Aorta (tissue), 5 donors: ENCODE results near the gene CKM. TPM values are rescaled to one million over a fixed set of nuclear protein-coding genes. Genes with fewer than 3 reads are reported as not detected.
"Not testable (repeated sequence)": the region's sequence is repeated elsewhere in the genome, so short reads cannot be mapped to it uniquely, and the experiment has no call there.

ENCODE experiments used
- ATAC-seq: fragments of 200-7000 bp; cut with Tn5 transposase; one replicate; pipeline ENCODE4 v1.9.1; 2022; ENCODE audit warnings: moderate library complexity; ENCODE audit not compliant: low FRiP score
- DNase-seq, 2 donors: peaks; one replicate each; pipeline ENCODE4 v3.0.0-alpha.2; 2020
- H3K27ac ChIP-seq, 2 donors: one replicate each; pipeline ENCODE4 v1.5.1; 2013; ENCODE audit warnings: low read length in 2 of 2, mild to moderate bottlenecking in 2 of 2, moderate library complexity in 2 of 2, control low read depth in 1 of 2, inconsistent platforms in 1 of 2, low read depth in 1 of 2
- H3K27me3 ChIP-seq, 2 donors: one replicate each; pipeline ENCODE4 v1.6.1; 2013; ENCODE audit warnings: control low read depth in 1 of 2, low read length in 1 of 2, mild to moderate bottlenecking in 1 of 2, moderate library complexity in 1 of 2; ENCODE audit not compliant: insufficient read depth in 2 of 2, control insufficient read depth in 1 of 2
- H3K36me3 ChIP-seq, 2 donors: one replicate each; pipeline ENCODE4 v1.6.1; 2013; ENCODE audit warnings: control low read depth in 1 of 2, low read length in 1 of 2, mild to moderate bottlenecking in 1 of 2; ENCODE audit not compliant: insufficient read depth in 2 of 2, control insufficient read depth in 1 of 2
- H3K4me1 ChIP-seq, 2 donors: one replicate each; pipeline ENCODE4 v1.6.1; 2013; ENCODE audit warnings: low read length in 2 of 2, control low read depth in 1 of 2, mild to moderate bottlenecking in 1 of 2, moderate library complexity in 1 of 2; ENCODE audit not compliant: insufficient read depth in 2 of 2, control insufficient read depth in 1 of 2
- H3K4me3 ChIP-seq, 2 donors: one replicate each; pipeline ENCODE4 v1.5.1; 2013; ENCODE audit warnings: low read length in 2 of 2, control low read depth in 1 of 2, mild to moderate bottlenecking in 1 of 2
- H3K9me3 ChIP-seq: one replicate; pipeline ENCODE4 v1.6.1; 2013; ENCODE audit warnings: mild to moderate bottlenecking, low read length; ENCODE audit not compliant: control insufficient read depth
- WGBS, 2 donors: extraction: QIAGEN DNeasy Blood & Tissue Kit; methylation state at CpG; one replicate each; pipeline ENCODE4 v1.1.7; 2013; 5-methylcytosine and 5-hydroxymethylcytosine counted together
- intact Hi-C, 2 donors: fragments of 100-400 bp; cut with DNase I; formaldehyde crosslinking; loops; one replicate each; pipeline versions ENCODE4 v1.14.2 to v1.15.0; 2022
- polyA plus RNA-seq, 2 donors: library from polyadenylated mRNA; stranded (reverse); fragments of 200-250 nt; gene quantifications; one replicate each; pipeline ENCODE4 v1.2.3, GENCODE V29; 2013
- total RNA-seq, 2 donors: library from RNA; stranded (reverse); fragmentation: NEBNext Ultra II Directional; extraction: Animal tissue kit (Norgen Biotek cat#: 25700); gene quantifications; one replicate each; pipeline ENCODE4 v1.2.1, GENCODE V29; 2021
- donor health status: healthy with polysubstance abuse.
- donor health status: Bipolar disorder and iron deficiency.
- donor health status: DM: no; HTN: no; CAD: no.
- donor health status: DM: no; HTN: no; CAD: no.
- donor health status: DM: yes; HTN: yes; CAD: no.

The CKM gene
- total and polyA plus RNA-seq, 4 donors = 1.2 to 6.4 TPM; not detected in 2

DNA sequence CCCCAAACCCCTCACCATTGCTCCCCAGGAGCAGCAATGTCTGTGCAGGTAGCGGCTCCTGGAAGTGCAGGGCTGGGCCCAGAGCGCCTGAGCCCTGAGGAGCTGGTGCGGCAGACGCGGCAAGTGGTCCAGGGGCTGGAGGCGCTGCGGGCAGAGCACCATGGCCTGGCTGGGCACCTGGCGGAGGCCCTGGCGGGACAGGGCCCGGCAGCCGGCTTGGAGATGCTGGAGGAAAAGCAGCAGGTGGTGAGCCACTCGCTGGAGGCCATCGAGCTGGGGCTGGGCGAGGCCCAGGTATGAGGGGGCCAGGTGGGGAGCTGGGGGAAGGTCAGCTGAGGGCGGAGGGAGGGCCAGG, 22.8 kb upstream of the CKM start:
- ATAC-seq (no peak), DNase-seq (no peak)
- Histone ChIP-seq H3K27me3 (peaks cover 0 to 2% of the 10 kb centered on the region in 2 donors), H3K36me3 (no peaks in the 10 kb centered on the region), H3K27ac (no peak overlapping the region), H3K4me1 (no peaks in the 10 kb centered on the region), H3K4me3 (no peak overlapping the region), H3K9me3 (no peaks in the 10 kb centered on the region)
- 81% methylated on average over 15 of the region's 15 CpGs for WGBS, 2 donors
- intact Hi-C loops = no loop called here

DNA sequence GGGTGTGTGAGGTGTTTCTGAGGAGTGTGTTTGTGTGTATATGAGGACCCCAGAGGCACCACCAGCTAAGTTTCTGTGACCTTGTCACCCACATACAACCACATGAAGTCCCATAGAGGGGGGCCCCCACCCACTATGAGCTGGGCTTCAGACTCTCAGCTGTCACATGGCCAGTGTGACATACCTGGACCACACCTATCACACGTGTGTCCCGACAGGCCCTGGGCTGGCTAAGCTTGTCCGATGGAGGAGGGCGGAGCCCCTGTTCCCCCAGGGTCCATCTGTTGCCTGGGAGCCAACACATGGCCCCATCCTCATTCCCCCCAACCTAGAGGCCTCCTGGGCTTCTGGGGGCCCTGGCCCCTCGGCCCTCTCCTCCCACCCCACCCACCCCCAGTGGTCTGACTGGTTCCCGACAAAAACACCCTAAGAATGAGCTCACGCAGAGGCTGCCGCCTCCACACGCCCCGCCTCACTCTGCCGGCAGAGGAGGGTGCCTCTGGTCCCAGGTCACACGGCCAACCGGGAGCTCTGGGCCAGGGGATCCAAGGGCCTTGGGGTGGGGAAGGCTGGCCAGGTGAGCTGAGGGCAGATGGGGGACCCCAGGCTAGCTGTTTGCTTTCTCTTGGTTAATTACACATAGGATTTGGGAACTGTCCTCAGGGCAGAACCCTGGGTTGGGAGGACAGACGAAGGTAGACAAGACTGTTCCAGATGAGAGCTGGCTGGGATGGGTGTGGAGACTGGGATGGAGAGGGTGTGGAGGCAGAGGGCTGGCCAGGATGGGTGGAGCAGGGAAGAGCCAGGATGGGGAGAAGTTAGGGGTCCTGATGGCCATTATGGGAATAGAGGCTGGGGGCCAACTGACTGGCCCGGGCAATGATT, 22.2 kb upstream of the CKM start:
- DNase-seq = no peak
- H3K27me3 ChIP-seq = peaks cover 0 to 2% of the 10 kb centered on the region in 2 donors
- WGBS, 2 donors = 42 to 44% methylated on average over 15 of the region's 15 CpGs
- ATAC-seq = no peak
- no peak overlapping the region for H3K4me3 ChIP-seq
- H3K36me3 ChIP-seq = no peaks in the 10 kb centered on the region
- intact Hi-C loops = no loop called here
- H3K27ac ChIP-seq = no peak overlapping the region
- H3K9me3 ChIP-seq = no peaks in the 10 kb centered on the region
- H3K4me1 ChIP-seq = no peaks in the 10 kb centered on the region

DNA sequence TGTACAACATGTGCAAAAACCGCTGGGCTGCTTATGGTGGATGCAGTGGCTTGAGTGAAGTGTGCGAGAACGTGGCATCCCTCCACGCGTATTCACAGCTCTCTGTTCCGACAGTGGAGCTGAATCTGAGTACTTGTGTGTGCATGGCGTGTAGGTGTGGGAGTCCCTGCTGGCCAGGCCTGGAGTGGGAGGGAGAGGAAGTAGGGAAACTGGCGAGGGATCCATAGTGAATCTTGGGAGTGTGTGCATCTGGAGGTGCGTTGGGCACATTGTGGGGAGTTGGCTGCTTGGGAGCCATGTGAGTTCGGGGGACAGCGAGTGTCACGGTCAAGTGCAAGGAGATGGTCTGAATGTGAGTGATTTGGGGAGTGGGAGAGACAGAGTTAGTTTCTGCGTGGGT, 20.2 kb upstream of the CKM start:
- Histone ChIP-seq H3K27me3 (peaks cover 0 to 2% of the 10 kb centered on the region in 2 donors), H3K4me1 (no peaks in the 10 kb centered on the region), H3K9me3 (no peaks in the 10 kb centered on the region), H3K27ac (no peak overlapping the region), H3K36me3 (no peaks in the 10 kb centered on the region), H3K4me3 (no peak overlapping the region)
- intact Hi-C loops = no loop called here
- DNase-seq (no peak), ATAC-seq (no peak)
- 76 to 79% methylated on average over 13 of the region's 13 CpGs for WGBS, 2 donors

DNA sequence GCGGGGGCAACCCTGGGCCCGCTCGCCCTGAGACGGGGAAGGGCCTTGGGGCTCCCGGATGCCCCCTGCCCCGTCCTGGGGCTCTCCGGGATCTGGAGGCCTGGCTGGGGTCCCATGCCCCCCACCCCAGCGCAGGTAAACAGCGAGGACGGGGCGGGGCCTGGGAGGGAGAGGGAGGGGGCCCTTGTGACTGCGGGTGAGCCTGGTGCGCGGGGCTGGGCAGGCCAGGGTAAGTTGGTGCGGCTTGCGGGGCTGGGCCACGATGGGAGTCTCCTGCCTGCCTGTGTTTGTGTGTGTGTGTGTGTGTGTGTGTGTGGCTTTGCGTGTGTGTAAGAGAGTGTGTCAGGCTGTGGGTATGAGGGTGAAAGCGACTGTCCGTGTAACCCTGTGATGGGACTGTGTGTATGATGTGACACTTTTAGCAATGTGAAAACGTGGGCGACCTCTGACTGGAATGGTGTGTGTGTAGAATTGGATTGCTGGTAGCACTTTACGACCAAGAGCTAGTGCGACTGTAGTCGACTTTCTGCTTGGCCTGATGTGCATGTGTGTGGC, 18.3 kb upstream of the CKM start:
- intact Hi-C loops = no loop called here
- ATAC-seq (no peak), DNase-seq (no peak)
- H3K4me1 ChIP-seq = no peaks in the 10 kb centered on the region
- H3K4me3 ChIP-seq = no peak overlapping the region
- H3K27me3 ChIP-seq = no peaks in the 10 kb centered on the region
- H3K36me3 ChIP-seq = no peaks in the 10 kb centered on the region
- no peak overlapping the region for H3K27ac ChIP-seq
- WGBS, 2 donors = 10 to 12% methylated on average over 23 to 25 of the region's 25 CpGs
- no peaks in the 10 kb centered on the region for H3K9me3 ChIP-seq

DNA sequence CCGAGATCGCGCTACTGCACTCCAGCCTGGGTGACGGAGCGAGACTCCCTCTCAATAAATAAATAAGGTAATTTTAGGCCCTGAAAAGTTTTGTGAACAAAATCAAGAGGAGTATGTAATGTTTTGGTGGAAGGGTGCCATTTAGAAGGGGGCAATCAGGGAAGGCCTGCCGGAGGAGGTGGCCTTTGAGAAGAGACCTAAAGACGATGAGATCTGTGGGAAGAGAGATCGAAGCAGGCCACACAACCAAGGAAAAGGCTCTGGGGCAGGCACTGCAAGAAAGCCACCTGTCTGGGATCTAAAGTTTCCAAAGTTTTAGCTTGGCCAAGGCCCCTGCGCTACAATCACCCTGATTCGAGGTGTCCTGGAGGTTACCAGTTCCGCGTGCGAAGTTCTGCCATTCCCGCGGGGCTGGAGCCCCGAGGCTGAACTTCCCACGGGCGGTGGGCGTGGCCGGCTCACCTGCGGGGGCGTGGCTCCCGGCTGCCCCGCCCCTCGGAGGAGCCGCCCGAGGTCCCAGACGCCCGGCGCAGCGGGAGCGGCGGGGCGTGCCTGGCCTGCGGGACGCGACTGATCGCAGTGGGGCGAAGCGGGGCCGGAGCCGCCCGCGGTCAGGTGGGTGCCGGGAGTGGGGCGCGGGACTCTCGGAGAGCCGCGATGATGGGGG, 17.7 kb upstream of the CKM start, which contains the start of gene KLC3:
Gene KLC3, plus strand, starts transcription at position 519 of the 667 bp plus-strand sequence. CDS start 4,792 bp downstream, outside the sequence.
- no peak within 1 kb of the TSS for H3K27ac ChIP-seq

DNA sequence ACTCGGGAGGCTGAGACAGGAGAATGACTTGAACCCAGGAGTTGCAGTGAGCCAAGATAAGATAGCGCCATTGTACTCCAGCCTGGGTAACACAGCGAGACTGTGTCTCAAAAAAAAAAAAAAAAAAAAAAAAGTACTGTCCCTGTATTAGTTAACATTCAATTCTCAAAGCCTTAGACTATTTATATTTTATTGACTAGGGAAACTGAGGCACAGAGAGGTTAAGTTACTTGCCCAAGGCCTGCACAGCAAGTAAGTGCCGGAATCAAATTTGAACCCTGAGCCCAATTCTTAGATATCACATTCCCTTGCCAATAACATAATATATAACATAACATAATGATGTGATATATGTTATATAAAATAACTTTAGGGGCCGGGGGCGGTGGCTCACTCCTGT, 17.0 kb upstream of the CKM start:
- no peak overlapping the region for H3K4me3 ChIP-seq
- DNase-seq (no peak), ATAC-seq (no peak)
- H3K36me3 ChIP-seq = no peaks in the 10 kb centered on the region
- intact Hi-C loops = loop anchor here (5.0 to 10.0 kb wide), 2 partner anchors 87 to 435 kb away; partner anchors contain the start of genes APOE (in 1 of the 2) and MARK4 (in 1 of the 2)
- H3K4me1 ChIP-seq = no peaks in the 10 kb centered on the region
- no peaks in the 10 kb centered on the region for H3K9me3 ChIP-seq
- 86 to 91% methylated on average over 5 to 6 of the region's 6 CpGs for WGBS, 2 donors
- H3K27ac ChIP-seq = no peak overlapping the region
- no peaks in the 10 kb centered on the region for H3K27me3 ChIP-seq

More for the DNA sequence above, 17.7 kb upstream of the CKM start, which contains the start of gene KLC3:
- ATAC-seq = no peak
- Histone ChIP-seq H3K27me3 (no peaks in the 10 kb centered on the region), H3K9me3 (no peaks in the 10 kb centered on the region), H3K4me1 (no peaks in the 10 kb centered on the region), H3K36me3 (no peaks in the 10 kb centered on the region), H3K4me3 (no peak within 1 kb of the TSS)
- 10 to 11% methylated on average over 48 to 50 of the region's 50 CpGs for WGBS, 2 donors
- intact Hi-C loops = no loop called here
- DNase-seq = no peak

DNA sequence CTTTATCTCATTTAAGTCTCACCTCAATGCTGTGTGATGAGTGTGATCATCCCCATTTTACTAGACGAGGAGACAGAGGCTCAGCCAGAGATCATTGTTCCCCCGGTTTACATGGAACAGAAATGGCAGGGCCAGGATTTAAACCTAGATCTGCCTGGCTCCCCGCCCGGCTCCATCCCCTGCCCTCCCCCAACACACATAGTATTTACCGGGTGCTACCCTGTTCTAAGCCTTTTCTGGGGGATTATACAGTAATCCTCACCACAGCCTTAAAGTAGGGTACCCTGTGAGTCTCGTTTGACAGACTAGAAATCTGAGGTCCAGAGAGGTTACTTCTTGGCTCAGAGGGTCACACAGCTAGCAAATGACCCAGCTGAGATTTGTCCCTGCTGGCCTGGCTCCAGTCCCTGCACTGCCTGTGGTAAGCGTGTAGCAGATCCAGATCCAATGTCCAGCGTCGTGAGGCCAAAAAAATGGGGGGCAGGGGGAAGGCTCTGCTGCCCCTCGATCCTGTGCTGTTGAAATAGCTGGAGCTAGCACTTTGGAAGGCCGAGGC, 14.1 kb upstream of the CKM start:
- ATAC-seq (no peak), DNase-seq (no peak)
- intact Hi-C loops = loop anchor here (5.0 to 10.0 kb wide), 2 partner anchors 84 to 432 kb away; partner anchors contain the start of genes APOE (in 1 of the 2) and MARK4 (in 1 of the 2)
- no peaks in the 10 kb centered on the region for H3K27me3 ChIP-seq
- 64 to 69% methylated on average over 11 of the region's 11 CpGs for WGBS, 2 donors
- no peak overlapping the region for H3K27ac ChIP-seq
- no peaks in the 10 kb centered on the region for H3K9me3 ChIP-seq
- no peak overlapping the region for H3K4me3 ChIP-seq
- H3K36me3 ChIP-seq = no peaks in the 10 kb centered on the region
- H3K4me1 ChIP-seq = no peaks in the 10 kb centered on the region

DNA sequence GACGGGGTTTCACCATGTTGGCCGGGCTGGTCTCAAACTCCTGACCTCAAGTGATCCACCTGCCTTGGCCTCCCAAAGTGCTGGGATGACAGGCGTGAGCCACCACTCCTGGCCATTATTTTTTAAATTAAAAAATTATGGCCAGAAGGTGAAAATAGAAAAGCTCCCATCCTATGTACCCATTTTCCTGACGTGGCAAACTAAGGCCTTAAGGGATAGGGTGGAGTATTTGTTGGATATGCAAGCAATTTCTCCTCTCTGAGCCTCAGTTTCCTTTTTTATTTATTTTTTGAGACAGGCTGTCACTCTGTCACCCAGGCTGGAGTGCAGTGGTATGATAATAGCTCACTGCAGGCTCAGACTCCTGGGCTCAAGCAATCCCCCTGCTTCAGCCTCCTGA, 12.2 kb upstream of the CKM start:
- ATAC-seq, H3K9me3 ChIP-seq, H3K36me3 ChIP-seq, H3K4me1 ChIP-seq, H3K27me3 ChIP-seq, H3K4me3 ChIP-seq, DNase-seq, H3K27ac ChIP-seq: not testable (repeated sequence)
- WGBS, 2 donors = 92 to 93% methylated on average over 4 of the region's 4 CpGs
- intact Hi-C loops = loop anchor here (5.0 to 10.0 kb wide), 2 partner anchors 83 to 430 kb away; partner anchors contain the start of genes APOE (in 1 of the 2) and MARK4 (in 1 of the 2)
